GM12878 (cell line): ENCODE data around the gene NAV2. TPM values are rescaled to one million over a fixed set of nuclear protein-coding genes. Genes with fewer than 3 reads are reported as not detected.

ENCODE experiments used
- ATAC-seq: fragments of 200-7000 bp; cut with Tn5 transposase; 3 replicates; pipeline ENCODE4 v1.9.1; 2020; ENCODE audit warnings: mild to moderate bottlenecking, moderate library complexity
- BruUV-seq: library from RNA; stranded (reverse); fragments of 400-500 nt; replicated peaks from 2 replicates; lab custom pipeline; 2021; lab: Mats Ljungman, UMichigan
- CTCF ChIA-PET: fragments of 300-600 bp; sonication (Branson Sonifier 250); formaldehyde crosslinking; extraction: SDS; loops from one replicate; lab custom pipeline; 2021; ENCODE audit warnings: inconsistent platforms; lab: Yijun Ruan, JAX
- POLR2A ChIA-PET: fragments of 350-600 bp; formaldehyde crosslinking; extraction: SDS; loops from one replicate; lab custom pipeline; 2021; ENCODE audit warnings: inconsistent platforms; lab: Charles Lee
- RAD21 ChIA-PET: fragments of 300-600 bp; sonication (Branson Sonifier 250); formaldehyde crosslinking; loops from one replicate; lab custom pipeline; 2023; ENCODE audit warnings: antibody characterized with exemption; ENCODE audit not compliant: unreplicated experiment; lab: Charles Lee
- SMC1A ChIA-PET: fragments of 300-600 bp; sonication (Branson Sonifier 250); formaldehyde crosslinking; loops from one replicate; lab custom pipeline; 2023; ENCODE audit not compliant: unreplicated experiment, uncharacterized antibody; lab: Charles Lee
- DNase-seq: peaks from one replicate; pipeline ENCODE4 v3.0.0-alpha.2; 2011; ENCODE audit warnings: low read depth, low spot score
- FAIRE-seq: peaks from 3 replicates; lab custom pipeline; 2011; peaks lifted over from hg19 to GRCh38; lab: Jason Lieb, UNC
- H2AFZ ChIP-seq: 2 replicates; pipeline ENCODE4 v1.6.0; 2011; ENCODE audit warnings: low read depth, low read length, control low read depth; ENCODE audit not compliant: control insufficient read depth
- H3K27ac ChIP-seq: 2 replicates; pipeline ENCODE4 v1.5.1; 2011; ENCODE audit warnings: control low read depth; ENCODE audit not compliant: control insufficient read depth, insufficient read depth
- H3K27me3 ChIP-seq, 2 experiments: replicated peaks in 1 of 2; 2 replicates each; pipeline versions ENCODE4 v1.6.0 to v1.6.1; 2011; ENCODE audit warnings: low read length in 1 of 2; ENCODE audit not compliant: control insufficient read depth in 2 of 2, insufficient read depth in 2 of 2
- H3K36me3 ChIP-seq, 2 experiments: 2 replicates each; pipeline ENCODE4 v1.5.1; 2011; ENCODE audit warnings: low read length in 1 of 2; ENCODE audit not compliant: control insufficient read depth in 2 of 2, insufficient read depth in 2 of 2
- H3K4me1 ChIP-seq: 2 replicates; pipeline ENCODE4 v1.6.1; 2011; ENCODE audit warnings: mild to moderate bottlenecking, low read length, moderate library complexity, mixed read lengths; ENCODE audit not compliant: control insufficient read depth, insufficient read depth
- H3K4me2 ChIP-seq: 2 replicates; pipeline ENCODE4 v1.6.0; 2011; ENCODE audit warnings: control low read depth; ENCODE audit not compliant: control insufficient read depth, insufficient read depth
- H3K4me3 ChIP-seq: fragments of 200-600 bp; sonication (generic); 2 replicates; pipeline ENCODE4 v1.5.1; 2016
- H3K79me2 ChIP-seq: 2 replicates; pipeline ENCODE4 v1.6.0; 2011; ENCODE audit warnings: low read length; ENCODE audit not compliant: control insufficient read depth, insufficient read depth
- H3K9ac ChIP-seq: 2 replicates; pipeline ENCODE4 v1.8.0; 2011; ENCODE audit warnings: low read length, control low read depth, mixed read lengths; ENCODE audit not compliant: control insufficient read depth, insufficient read depth
- H3K9me3 ChIP-seq: replicated peaks from 3 replicates; pipeline ENCODE4 v1.5.1; 2011; ENCODE audit warnings: mild to moderate bottlenecking, low read length; ENCODE audit not compliant: control insufficient read depth, insufficient read depth
- H4K20me1 ChIP-seq: 2 replicates; pipeline ENCODE4 v1.6.0; 2011; ENCODE audit not compliant: control insufficient read depth, insufficient read depth
- BHLHE40 ChIP-seq, 2 experiments: fragments of 450-650 bp in 1 of 2; IDR thresholded peaks; 2 replicates each; pipeline ENCODE4 v1.6.1; 2011 to 2017; ENCODE audit warnings: low read depth in 2 of 2, borderline replicate concordance in 1 of 2, improper control_type of control experiment in 1 of 2, low read length in 1 of 2, mild to moderate bottlenecking in 1 of 2
- CHD4 ChIP-seq: fragments of 200-600 bp; sonication (generic); IDR thresholded peaks from 2 replicates; pipeline ENCODE4 v1.6.1; 2016; ENCODE audit warnings: mild to moderate bottlenecking
- CREM ChIP-seq: IDR thresholded peaks from 2 replicates; pipeline ENCODE4 v1.6.1; 2014; ENCODE audit warnings: antibody characterized with exemption, low read depth
- PAX8 ChIP-seq: fragments of 450-650 bp; IDR thresholded peaks from 2 replicates; pipeline ENCODE4 v1.6.1; 2017; ENCODE audit warnings: mild to moderate bottlenecking, moderate library complexity
- PRDM15 ChIP-seq: fragments of 450-650 bp; formaldehyde crosslinking; IDR thresholded peaks from 2 replicates; pipeline ENCODE4 v1.4.0; 2020; ENCODE audit warnings: mild to moderate bottlenecking, moderate library complexity
- RAD21 ChIP-seq: IDR thresholded peaks from 2 replicates; pipeline ENCODE4 v1.6.1; 2011; ENCODE audit warnings: mild to moderate bottlenecking, low read depth, low read length, moderate library complexity; ENCODE audit not compliant: insufficient read depth
- RAD51 ChIP-seq: fragments of 450-650 bp; IDR thresholded peaks from 2 replicates; pipeline ENCODE4 v1.6.1; 2016; ENCODE audit warnings: moderate library complexity, mild to moderate bottlenecking, inconsistent platforms
- RFX5 ChIP-seq: IDR thresholded peaks from 2 replicates; pipeline ENCODE4 v1.6.1; 2011; ENCODE audit warnings: low read depth, low read length, improper control_type of control experiment
- RUNX3 ChIP-seq: IDR thresholded peaks from 2 replicates; pipeline ENCODE4 v1.6.1; 2012; ENCODE audit warnings: low read length, inconsistent platforms
- SIN3A ChIP-seq: IDR thresholded peaks from 2 replicates; pipeline ENCODE4 v1.6.1; 2012; ENCODE audit warnings: low read depth, low read length, improper control_type of control experiment
- STAT1 ChIP-seq: fragments of 450-650 bp; conservative IDR thresholded peaks from 2 replicates; pipeline ENCODE4 v1.6.1; 2014; ENCODE audit warnings: antibody characterized with exemption, mild to moderate bottlenecking
- WGBS: methylation state at CpG from one replicate; pipeline ENCODE4 v1.1.6; 2016; ENCODE audit warnings: low lambda C conversion rate; ENCODE audit not compliant: insufficient replicate concordance, insufficient coverage; ENCODE audit errors: missing lambda C conversion rate; 5-methylcytosine and 5-hydroxymethylcytosine counted together
- in situ Hi-C: fragments of 300-500 bp; cut with MboI; formaldehyde crosslinking; loops from 9 replicates; pipeline ENCODE4 v1.14.3; 2018; ENCODE audit warnings: mixed read lengths
- intact Hi-C: fragments of 100-400 bp; cut with micrococcal nuclease; formaldehyde crosslinking; loops from one replicate; pipeline ENCODE4 v1.14.2; 2022; ENCODE audit not compliant: unreplicated experiment
- polyA plus RNA-seq, 11 experiments: library from polyadenylated mRNA; depleted of rRNA in 4 of 11; unstranded in 6 of 11; stranded (reverse) in 5 of 11; fragments of >200 nt; fragmentation: Nextera tagmentation in 4 of 11; fragmentation: Illumina TruSeq in 1 of 11; extraction: Ambion mirVana in 4 of 11; extraction: Trizol in 1 of 11; gene quantifications; 1 replicate in 1 of 11; 2 replicates in 10 of 11; pipeline versions ENCODE4 v1.2.1 to v1.2.3, GENCODE V29; 2011 to 2016; ENCODE audit warnings: inconsistent platforms in 2 of 11, missing spikeins in 2 of 11, low read depth in 1 of 11
- total RNA-seq, 4 experiments: library from RNA; depleted of rRNA in 3 of 4; stranded (reverse); fragments of >200 nt in 3 of 4; fragmentation: Illumina TruSeq in 1 of 4; extraction: Trizol in 1 of 4; gene quantifications; 2 replicates each; pipeline versions ENCODE4 v1.2.1 to v1.2.3, GENCODE V29; 2013 to 2021

The NAV2 gene
- total and polyA plus RNA-seq, 10 of the 15 experiments (the other 5 are each of a cell fraction or from before 2014, with no cell fraction given), result 0.35 to 6.1 (median 1.1) TPM

GRCh38 chr11:20000022-20000350, 287.3 kb downstream of the NAV2 start (continued):
- TF ChIP-seq PRDM15 (CRISPR knock-in tag), result no peak
- no peak for TF ChIP-seq SIN3A
- TF ChIP-seq, all 136 proteins: peak for 0

GRCh38 chr11:20000351-20001134, 287.9 kb downstream of the NAV2 start:
- BruUV-seq, result no TSS peak
- Histone ChIP-seq H3K27me3 (no peaks in the 10 kb centered on the region; a peak in 1 of 4 replicates), H3K4me1 (no peaks in the 10 kb centered on the region), H2AFZ (no peak overlapping the region), H3K4me3 (no peak overlapping the region), H3K36me3 (no peaks in the 10 kb centered on the region), H3K9me3 (no peaks in the 10 kb centered on the region), H4K20me1 (no peaks in the 10 kb centered on the region), H3K9ac (no peak overlapping the region), H3K4me2 (no peak overlapping the region), H3K27ac (no peak overlapping the region), H3K79me2 (no peaks in the 10 kb centered on the region)
- ChIA-PET CTCF (interaction anchor here (0.8 to 0.9 kb wide), 2 partner anchors 106 to 458 kb away, joined by 3 read pairs; no protein-coding TSS in a partner anchor), POLR2A (no interaction called here), RAD21 (no interaction called here), SMC1A (no interaction called here)
- TF ChIP-seq CHD4, result no peak
- TF ChIP-seq PAX8, result no peak
- no peak for TF ChIP-seq RFX5
- TF ChIP-seq RAD51, result no peak
- TF ChIP-seq STAT1, result no peak
- TF ChIP-seq RAD21, result no peak
- TF ChIP-seq BHLHE40 (IDR thresholded peaks at IDR 0.05; ENCODE audit: borderline replicate concordance in 1 of 2, low read depth in 2 of 2, low read length in 1 of 2), result no peak
- TF ChIP-seq CREM, result no peak
- TF ChIP-seq RUNX3, result no peak
- WGBS, result 58% methylated on average over 13 of the region's 13 CpGs
- in situ Hi-C loops, result no loop called here
- ATAC-seq (no peak), FAIRE-seq (no peak), DNase-seq (no peak)
- intact Hi-C loops, result no loop called here
